ENCODE data around the gene SUMF1. TPM values are rescaled to one million over a fixed set of nuclear protein-coding genes. Genes with fewer than 3 reads are reported as not detected.
A peak's percentile ranks its signal among the peaks of the same experiment; 100 is the strongest.

SUMF1 gene
- total RNA-seq, 6 experiments from 2014 or later, result 15.9 to 32.4 (median 21.3) TPM

DNA sequence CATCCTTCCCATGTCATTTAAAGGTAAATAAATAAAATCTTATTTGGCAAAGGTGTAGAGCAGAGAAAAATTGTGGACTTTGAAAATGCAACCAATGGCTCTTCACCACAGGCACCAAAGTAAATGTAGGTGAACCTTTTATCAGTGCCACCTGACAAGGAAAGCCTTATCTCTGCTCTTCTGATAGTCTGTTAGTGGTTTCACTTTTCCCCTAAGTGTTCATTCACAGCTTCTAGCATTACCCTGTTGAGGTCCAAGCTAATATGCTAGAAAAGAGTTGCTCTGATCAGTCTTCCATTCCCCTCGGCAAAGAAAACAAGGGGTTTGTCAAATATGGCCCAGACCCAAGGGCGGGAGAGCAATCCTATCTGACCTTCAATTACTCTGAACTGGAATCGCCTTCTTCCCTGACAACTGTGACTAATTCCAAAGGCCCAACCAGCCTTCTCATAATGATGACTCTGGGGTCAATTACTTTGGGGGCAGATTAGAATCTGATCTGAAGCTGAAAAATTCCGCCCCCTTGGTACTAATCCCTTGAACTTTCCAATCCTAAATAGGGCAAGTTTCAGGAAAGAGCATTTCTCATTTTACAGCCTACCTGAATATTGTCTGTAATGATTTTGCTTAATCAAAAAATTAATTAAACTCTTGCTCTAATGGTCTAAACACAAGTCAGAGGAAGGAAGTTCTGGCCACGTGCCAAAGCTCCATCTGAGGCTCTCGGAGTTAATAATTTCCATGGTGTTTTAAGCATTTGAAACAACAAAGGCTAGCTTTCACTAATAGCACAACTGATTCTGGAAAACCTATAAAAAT, 111.5 kb downstream of the SUMF1 start:
- peak; percentile 74 to 83 (median 75) for ATAC-seq
- H3K4me1 ChIP-seq, result peaks cover 0 to 24% (median 10%) of the 10 kb centered on the region in 4 donors
- no peaks in the 10 kb centered on the region for H3K27me3 ChIP-seq
- H3K27ac ChIP-seq, result peak overlapping the region; percentile 47 to 56 (median 54)
- peak; percentile 58 to 60 (median 58) for DNase-seq
- intact Hi-C loops (cut with DNase I), result no loop called here
- no peaks in the 10 kb centered on the region for H3K9me3 ChIP-seq
- H3K4me3 ChIP-seq, result peak overlapping the region in 2 of 3 donors; percentile 5 to 9
- WGBS (ENCODE audit: insufficient coverage, low coverage, low lambda C conversion rate, missing lambda C conversion rate), result 18% methylated on average over 6 of the region's 6 CpGs
- H3K36me3 ChIP-seq, result no peaks in the 10 kb centered on the region
- TF ChIP-seq, protein P1, sequence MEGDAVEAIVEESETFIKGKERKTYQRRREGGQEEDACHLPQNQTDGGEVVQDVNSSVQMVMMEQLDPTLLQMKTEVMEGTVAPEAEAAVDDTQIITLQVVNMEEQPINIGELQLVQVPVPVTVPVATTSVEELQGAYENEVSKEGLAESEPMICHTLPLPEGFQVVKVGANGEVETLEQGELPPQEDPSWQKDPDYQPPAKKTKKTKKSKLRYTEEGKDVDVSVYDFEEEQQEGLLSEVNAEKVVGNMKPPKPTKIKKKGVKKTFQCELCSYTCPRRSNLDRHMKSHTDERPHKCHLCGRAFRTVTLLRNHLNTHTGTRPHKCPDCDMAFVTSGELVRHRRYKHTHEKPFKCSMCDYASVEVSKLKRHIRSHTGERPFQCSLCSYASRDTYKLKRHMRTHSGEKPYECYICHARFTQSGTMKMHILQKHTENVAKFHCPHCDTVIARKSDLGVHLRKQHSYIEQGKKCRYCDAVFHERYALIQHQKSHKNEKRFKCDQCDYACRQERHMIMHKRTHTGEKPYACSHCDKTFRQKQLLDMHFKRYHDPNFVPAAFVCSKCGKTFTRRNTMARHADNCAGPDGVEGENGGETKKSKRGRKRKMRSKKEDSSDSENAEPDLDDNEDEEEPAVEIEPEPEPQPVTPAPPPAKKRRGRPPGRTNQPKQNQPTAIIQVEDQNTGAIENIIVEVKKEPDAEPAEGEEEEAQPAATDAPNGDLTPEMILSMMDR (IDR thresholded peaks at IDR 0.05), result no peak
- no peak for TF ChIP-seq POLR2A (IDR thresholded peaks at IDR 0.05)

DNA sequence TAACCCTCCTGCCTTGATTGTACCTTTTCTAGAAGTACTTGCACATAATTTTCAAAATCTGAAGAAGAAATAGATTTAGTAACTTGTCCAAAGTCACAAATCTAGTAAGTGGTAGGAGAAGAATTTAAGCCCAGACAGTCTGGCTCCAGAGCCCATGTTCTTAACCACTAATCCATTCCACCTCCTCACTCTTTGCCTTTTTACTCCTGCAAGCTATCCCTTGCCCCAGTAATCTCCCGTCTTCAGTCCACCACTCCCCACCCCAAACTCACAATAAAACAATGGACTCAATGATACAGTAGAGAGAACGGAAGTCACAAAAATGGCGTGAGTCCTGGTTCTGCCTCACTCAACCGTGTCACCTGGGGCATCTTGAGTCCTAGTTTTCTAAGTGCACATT, 115.2 kb downstream of the SUMF1 start:
- Histone ChIP-seq H3K9me3 (no peaks in the 10 kb centered on the region), H3K36me3 (no peaks in the 10 kb centered on the region), H3K27ac (peak overlapping the region in 2 of 3 donors; percentile 36 to 74), H3K4me3 (no peak overlapping the region), H3K27me3 (no peaks in the 10 kb centered on the region), H3K4me1 (peaks cover 0 to 24% (median 10%) of the 10 kb centered on the region in 4 donors)
- intact Hi-C loops (cut with DNase I), result loop anchor here in 1 of 2 donors (5.0 kb wide), 1 partner anchor 280 kb away; no protein-coding TSS in a partner anchor
- ATAC-seq, result no peak
- TF ChIP-seq, protein P1 (IDR thresholded peaks at IDR 0.05), result no peak
- no peak for TF ChIP-seq POLR2A (IDR thresholded peaks at IDR 0.05)
- DNase-seq, result no peak
- 98% methylated on average over 4 of the region's 4 CpGs for WGBS (ENCODE audit: insufficient coverage, low coverage, low lambda C conversion rate, missing lambda C conversion rate)

DNA sequence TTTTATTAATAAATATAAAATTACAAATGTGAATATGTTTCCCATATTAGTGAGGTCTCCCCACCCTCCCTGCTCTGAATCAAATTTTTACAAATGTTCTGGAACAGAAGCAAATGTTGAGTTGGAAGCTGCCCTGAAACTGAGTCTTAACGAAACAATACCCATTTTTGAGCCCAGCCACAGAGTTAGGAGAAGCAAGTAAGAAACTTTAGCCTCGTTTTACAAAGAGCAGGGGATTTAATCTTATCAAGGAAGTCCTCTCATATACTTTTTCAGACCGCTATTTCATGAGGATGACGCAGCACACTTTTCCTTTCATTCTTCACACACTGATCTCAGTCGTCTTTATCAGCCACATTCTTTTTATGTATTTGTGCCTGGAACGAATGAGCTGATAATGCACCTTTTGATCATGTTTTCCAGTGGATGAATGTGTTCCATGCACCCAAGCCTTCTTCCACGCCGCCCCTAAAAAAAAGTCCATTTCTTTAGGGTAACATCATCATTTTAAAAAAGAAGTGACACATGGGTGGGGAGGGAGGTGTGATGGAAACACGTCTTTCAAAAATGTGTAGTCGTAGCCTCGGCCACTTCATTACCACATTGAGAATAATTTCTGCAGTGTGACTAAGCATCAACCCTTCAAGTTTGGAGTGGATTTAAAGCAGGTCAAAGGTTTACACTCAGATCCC, 115.8 kb downstream of the SUMF1 start:
- peaks cover 0 to 18% (median 8%) of the 10 kb centered on the region in 4 donors for H3K4me1 ChIP-seq
- no peaks in the 10 kb centered on the region for H3K27me3 ChIP-seq
- peak; percentile 2 to 56 (median 32) for ATAC-seq
- TF ChIP-seq, protein P1 (IDR thresholded peaks at IDR 0.05), result no peak
- TF ChIP-seq POLR2A (IDR thresholded peaks at IDR 0.05), result no peak
- WGBS (ENCODE audit: insufficient coverage, low coverage, low lambda C conversion rate, missing lambda C conversion rate), result 28% methylated on average over 11 of the region's 11 CpGs
- no peaks in the 10 kb centered on the region for H3K9me3 ChIP-seq
- intact Hi-C loops (cut with DNase I), result loop anchor here in 1 of 2 donors (5.0 kb wide), 1 partner anchor 281 kb away; no protein-coding TSS in a partner anchor
- peak overlapping the region in 2 of 3 donors; percentile 14 to 31 for H3K4me3 ChIP-seq
- peak overlapping the region; percentile 5 to 74 (median 36) for H3K27ac ChIP-seq
- no peaks in the 10 kb centered on the region for H3K36me3 ChIP-seq
- DNase-seq, result no peak

DNA sequence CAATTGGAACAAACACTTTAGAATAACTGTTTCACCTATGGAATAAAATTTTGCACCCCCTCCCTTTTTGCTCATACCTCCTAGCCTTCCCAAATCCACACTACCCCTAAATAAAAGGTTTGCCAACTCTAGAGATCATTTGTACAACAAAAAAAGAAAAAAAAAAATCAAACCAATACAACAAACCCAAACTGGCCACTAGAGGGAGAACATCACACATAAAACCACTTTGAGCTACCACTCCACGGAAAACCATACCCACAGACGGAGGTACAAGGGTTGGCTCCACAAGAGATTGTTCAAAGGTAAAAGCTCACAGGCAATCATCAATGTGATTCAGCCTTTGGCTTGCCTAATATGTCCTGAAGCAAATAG, 116.3 kb downstream of the SUMF1 start:
- peak overlapping the region in 2 of 3 donors; percentile 5 to 74 for H3K27ac ChIP-seq
- intact Hi-C loops (cut with DNase I), result loop anchor here in 1 of 2 donors (5.0 kb wide), 1 partner anchor 282 kb away; no protein-coding TSS in a partner anchor
- H3K4me1 ChIP-seq, result peaks cover 0 to 13% (median 5%) of the 10 kb centered on the region in 4 donors
- no peaks in the 10 kb centered on the region for H3K36me3 ChIP-seq
- no peaks in the 10 kb centered on the region for H3K9me3 ChIP-seq
- peak in 1 of 3 donors; percentile 67 for DNase-seq
- H3K27me3 ChIP-seq, result no peaks in the 10 kb centered on the region
- peak overlapping the region in 1 of 3 donors; percentile 31 for H3K4me3 ChIP-seq
- TF ChIP-seq POLR2A (IDR thresholded peaks at IDR 0.05), result no peak
- TF ChIP-seq, protein P1 (IDR thresholded peaks at IDR 0.05), result peak; percentile 69 to 84 (median 70)
- ATAC-seq, result peak; percentile 92 to 98 (median 95)
- WGBS (ENCODE audit: insufficient coverage, low coverage, low lambda C conversion rate, missing lambda C conversion rate), result 0% methylated on average over 2 of the region's 2 CpGs
